Measurements from ENCODE around the gene DLX4.

The DLX4 gene

DNA sequence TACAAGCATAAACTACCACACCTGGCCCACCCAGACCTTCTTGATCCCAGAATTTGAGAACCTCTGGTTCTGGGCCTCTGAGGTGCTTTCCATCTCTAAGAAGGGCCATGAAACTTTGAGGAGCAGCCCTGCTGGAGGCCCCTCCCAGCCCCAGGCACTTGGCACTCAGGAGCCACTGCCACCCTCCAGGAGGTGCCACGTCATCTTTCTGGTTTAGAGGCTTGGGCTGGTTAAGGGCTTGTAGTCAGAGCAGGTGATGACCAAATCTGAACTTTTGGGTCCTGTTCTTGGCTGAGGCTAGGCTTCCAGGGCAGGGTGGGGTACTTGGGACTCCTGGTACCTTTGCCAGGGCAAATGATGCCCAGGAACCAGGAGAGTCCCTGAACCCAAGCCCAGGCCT is 13.8 kb upstream of the DLX4 start:
- Histone ChIP-seq H3K9me3 (no peaks in the 10 kb centered on the region), H3K27me3 (ENCODE audit: low read depth) (no peaks in the 10 kb centered on the region), H3K4me1 (no peaks in the 10 kb centered on the region), H3K4me3 (no peak overlapping the region), H3K36me3 (replicated peaks) (no peaks in the 10 kb centered on the region)
- DNase-seq (ENCODE audit: low spot score in 2 of 2) = no peak
- in situ Hi-C loops (cut with MboI; ENCODE audit: low sequenced_read_pairs) = no loop called here

DNA sequence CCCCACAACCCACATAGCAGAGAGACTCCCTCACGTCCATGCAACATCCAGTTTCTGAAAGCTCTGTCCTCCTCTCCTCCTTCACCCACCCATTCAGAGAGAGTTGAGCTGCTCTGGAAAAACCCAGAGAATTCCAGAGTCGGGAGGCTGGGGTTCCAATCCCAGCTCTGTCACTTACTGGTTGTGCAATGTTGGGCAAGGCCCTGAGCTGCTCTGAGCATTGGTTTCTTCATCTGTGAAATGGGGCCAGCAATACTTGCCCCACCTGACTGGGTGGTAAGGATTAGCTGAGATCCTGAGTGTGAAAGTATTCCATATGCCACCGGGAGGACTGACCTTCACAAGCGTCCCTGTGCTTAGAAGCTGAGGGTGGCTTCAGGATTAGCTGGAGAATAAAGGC is 12.2 kb upstream of the DLX4 start:
- no peaks in the 10 kb centered on the region for H3K9me3 ChIP-seq
- no peak overlapping the region for H3K4me3 ChIP-seq
- in situ Hi-C loops (cut with MboI; ENCODE audit: low sequenced_read_pairs) = no loop called here
- H3K27me3 ChIP-seq (ENCODE audit: low read depth) = no peaks in the 10 kb centered on the region
- no peaks in the 10 kb centered on the region for H3K36me3 ChIP-seq (replicated peaks)
- H3K4me1 ChIP-seq = no peaks in the 10 kb centered on the region
- no peak for DNase-seq (ENCODE audit: low spot score in 2 of 2)

DNA sequence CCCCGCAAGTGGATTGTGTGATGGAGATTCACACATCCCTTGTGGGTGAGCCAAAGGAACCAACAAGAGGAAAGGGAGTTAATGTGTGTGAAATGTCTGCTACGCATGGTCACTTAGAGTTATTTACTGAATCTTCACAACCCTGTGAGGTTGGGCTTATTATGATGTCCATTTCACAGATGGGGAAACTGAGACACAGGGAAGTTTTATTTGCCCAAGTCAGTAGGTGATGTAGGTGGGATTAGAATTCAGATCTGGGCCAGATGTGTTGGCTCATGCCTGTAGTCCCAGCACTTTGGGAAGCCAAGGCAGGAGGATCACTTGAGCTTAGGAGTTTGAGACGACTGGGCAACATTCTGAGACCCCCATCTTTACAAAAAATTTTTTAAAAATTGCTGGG is 11.6 kb upstream of the DLX4 start:
- in situ Hi-C loops (cut with MboI; ENCODE audit: low sequenced_read_pairs) = no loop called here
- no peaks in the 10 kb centered on the region for H3K9me3 ChIP-seq
- DNase-seq (ENCODE audit: low spot score in 2 of 2) = no peak
- H3K4me3 ChIP-seq = no peak overlapping the region
- H3K27me3 ChIP-seq (ENCODE audit: low read depth) = no peaks in the 10 kb centered on the region
- H3K36me3 ChIP-seq (replicated peaks) = no peaks in the 10 kb centered on the region
- no peaks in the 10 kb centered on the region for H3K4me1 ChIP-seq

DNA sequence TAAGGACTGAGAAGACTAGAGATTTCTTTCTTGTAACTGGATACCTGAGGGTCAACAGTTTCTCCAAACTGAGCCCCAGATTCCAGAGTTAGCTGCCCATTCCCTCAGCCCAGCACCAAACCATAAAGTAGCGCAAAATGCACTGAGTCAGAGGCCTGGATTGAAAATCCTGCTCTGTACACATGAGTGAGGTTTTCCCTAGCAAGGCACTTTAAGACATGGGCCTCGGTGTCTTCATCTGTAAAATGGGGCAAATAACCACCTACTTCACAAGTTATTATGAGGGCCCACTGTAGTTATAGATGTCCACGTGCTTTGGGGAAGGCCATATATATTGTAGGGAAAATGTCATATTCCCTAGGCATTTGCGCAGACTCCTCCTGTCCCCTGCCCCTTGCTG is 10.3 kb upstream of the DLX4 start:
- no peaks in the 10 kb centered on the region for H3K36me3 ChIP-seq (replicated peaks)
- DNase-seq (ENCODE audit: low spot score in 2 of 2) = no peak
- H3K27me3 ChIP-seq (ENCODE audit: low read depth) = no peaks in the 10 kb centered on the region
- in situ Hi-C loops (cut with MboI; ENCODE audit: low sequenced_read_pairs) = no loop called here
- no peak overlapping the region for H3K4me3 ChIP-seq
- H3K4me1 ChIP-seq = no peaks in the 10 kb centered on the region
- H3K9me3 ChIP-seq = no peaks in the 10 kb centered on the region

DNA sequence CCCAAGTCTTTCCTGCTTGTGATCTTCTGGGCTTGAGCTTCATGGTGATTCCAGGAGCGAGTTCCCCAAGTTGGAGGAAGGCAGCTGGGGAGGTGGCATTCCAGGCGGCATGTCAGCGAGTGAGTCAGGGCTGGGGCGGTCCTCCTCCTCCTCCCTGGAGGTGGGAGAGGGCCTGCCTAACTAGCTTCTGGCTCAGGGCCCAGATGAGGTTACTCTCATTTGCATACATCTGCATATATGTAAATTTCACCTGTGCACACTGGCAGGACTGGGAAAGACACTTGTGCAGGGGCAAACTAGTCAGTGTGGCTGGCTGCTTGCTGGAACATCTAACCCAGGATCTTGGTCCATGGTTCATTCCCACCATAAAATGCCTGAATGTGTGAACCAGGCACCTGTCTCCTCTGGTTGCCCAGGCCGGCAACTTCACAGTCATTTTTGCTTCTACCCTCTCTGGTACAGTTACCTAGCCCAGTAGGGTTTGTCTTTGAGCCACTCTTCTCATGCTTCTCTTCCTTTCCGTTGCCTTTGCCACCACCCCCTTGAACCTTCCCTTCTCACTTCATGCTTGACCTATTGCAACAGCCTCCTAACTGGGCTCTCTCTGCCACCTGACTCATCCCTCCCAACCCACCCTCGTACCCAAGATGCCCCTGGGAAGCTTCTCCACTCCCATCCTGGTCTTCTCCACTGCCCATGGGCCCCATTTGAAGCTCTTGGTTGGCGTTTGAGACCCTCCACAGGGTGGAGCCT is 9.6 kb upstream of the DLX4 start:
- H3K36me3 ChIP-seq (replicated peaks) = no peaks in the 10 kb centered on the region
- no peak for DNase-seq (ENCODE audit: low spot score in 2 of 2)
- H3K27me3 ChIP-seq (ENCODE audit: low read depth) = no peaks in the 10 kb centered on the region
- in situ Hi-C loops (cut with MboI; ENCODE audit: low sequenced_read_pairs) = no loop called here
- no peak overlapping the region for H3K4me3 ChIP-seq
- no peaks in the 10 kb centered on the region for H3K9me3 ChIP-seq
- no peaks in the 10 kb centered on the region for H3K4me1 ChIP-seq

DNA sequence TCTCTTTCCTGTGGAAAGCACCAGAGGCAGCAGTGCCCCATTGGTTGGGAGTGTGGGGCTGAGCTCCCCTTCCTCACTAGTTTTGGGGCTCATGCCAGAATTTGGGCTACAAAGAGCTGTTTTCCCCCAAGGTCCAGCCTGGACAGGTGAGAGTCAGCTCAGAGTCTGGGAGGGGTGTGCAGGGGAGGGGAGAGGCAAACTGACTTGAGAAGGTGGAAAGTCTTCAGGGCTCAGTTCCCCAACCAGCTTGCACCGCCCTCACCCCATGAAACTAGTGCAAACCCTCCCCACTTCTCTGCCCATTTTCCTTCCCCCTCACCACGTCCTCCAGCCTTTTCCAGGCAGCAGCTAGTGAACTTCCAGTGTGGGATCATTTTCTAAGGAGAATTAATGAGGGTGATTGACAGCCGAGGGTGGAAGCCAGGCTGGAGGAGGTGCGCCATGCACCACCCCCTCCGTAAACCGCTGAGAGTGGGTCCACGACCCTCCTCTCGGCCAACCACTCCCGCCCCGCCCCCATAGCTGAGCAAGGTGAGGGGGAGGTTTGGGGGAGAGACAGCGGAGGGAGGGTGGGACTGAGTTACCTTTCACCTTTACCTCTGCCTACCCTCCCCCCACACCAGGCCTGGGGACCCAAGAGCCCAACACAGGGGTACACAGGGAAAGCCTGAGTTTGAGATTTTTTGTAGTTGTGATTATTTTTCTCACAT is 6.2 kb upstream of the DLX4 start:
- no peaks in the 10 kb centered on the region for H3K4me1 ChIP-seq
- no peak overlapping the region for H3K4me3 ChIP-seq
- in situ Hi-C loops (cut with MboI; ENCODE audit: low sequenced_read_pairs) = no loop called here
- H3K36me3 ChIP-seq (replicated peaks) = no peaks in the 10 kb centered on the region
- H3K9me3 ChIP-seq = no peaks in the 10 kb centered on the region
- no peak for DNase-seq (ENCODE audit: low spot score in 2 of 2)
- peaks cover 13% of the 10 kb centered on the region for H3K27me3 ChIP-seq (ENCODE audit: low read depth)

DNA sequence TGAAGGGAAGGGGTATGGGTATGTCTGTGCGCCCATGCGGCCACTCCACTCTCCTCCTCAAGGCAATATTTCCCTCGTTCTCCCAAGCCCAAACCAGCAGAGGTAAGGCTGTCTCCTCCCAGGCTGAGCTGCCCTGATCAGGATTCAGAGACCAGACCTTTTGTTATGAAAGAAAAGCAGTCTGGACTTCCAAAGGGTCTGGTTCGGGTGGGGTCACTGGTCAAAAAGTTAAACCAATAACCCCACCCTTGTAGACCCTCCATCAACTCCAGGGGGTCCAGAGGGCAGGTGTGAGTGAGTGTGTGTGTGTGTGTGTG is 5.7 kb upstream of the DLX4 start:
- no peak for DNase-seq (ENCODE audit: low spot score in 2 of 2)
- Histone ChIP-seq H3K4me3 (no peak overlapping the region), H3K36me3 (replicated peaks) (no peaks in the 10 kb centered on the region), H3K4me1 (no peaks in the 10 kb centered on the region), H3K27me3 (ENCODE audit: low read depth) (peaks cover 13% of the 10 kb centered on the region), H3K9me3 (no peaks in the 10 kb centered on the region)
- in situ Hi-C loops (cut with MboI; ENCODE audit: low sequenced_read_pairs) = no loop called here

DNA sequence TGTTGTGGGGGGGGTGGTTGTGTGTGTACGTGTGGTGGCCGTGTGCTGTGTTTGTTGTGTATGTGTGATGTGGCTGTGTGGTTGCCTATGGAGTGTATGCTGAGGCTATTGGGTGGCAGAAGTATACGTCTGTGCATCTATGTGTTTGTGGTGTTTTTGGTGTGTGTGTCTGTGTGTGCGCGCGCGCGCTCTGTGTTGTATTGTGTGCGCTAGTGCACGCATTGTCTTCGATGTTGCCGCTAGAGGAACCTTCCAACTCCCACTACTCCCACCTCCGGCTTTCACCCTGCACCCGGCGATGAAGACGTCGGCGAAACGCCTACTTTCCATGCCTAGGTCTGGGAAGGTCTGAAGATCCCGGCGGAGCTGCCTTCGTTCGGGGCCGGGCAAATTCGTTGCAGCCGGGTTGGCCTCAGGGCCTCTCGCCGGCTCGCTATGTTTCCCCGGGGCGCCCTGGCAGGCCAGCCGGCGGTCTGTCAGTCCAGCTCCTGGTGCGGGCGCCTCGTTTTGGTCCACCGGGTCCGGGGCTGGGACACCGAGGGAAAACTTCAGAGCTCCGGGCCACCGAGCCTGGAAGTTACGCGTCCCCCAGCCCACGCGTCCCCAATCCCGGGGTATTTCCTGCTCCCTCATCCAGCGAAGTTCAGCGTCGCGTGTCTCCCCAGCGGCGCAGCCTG is 5.2 kb upstream of the DLX4 start:
- Histone ChIP-seq H3K4me3 (no peak overlapping the region), H3K36me3 (replicated peaks) (no peaks in the 10 kb centered on the region), H3K9me3 (no peaks in the 10 kb centered on the region), H3K4me1 (no peaks in the 10 kb centered on the region), H3K27me3 (ENCODE audit: low read depth) (peaks cover 13% of the 10 kb centered on the region)
- in situ Hi-C loops (cut with MboI; ENCODE audit: low sequenced_read_pairs) = no loop called here
- no peak for DNase-seq (ENCODE audit: low spot score in 2 of 2)

DNA sequence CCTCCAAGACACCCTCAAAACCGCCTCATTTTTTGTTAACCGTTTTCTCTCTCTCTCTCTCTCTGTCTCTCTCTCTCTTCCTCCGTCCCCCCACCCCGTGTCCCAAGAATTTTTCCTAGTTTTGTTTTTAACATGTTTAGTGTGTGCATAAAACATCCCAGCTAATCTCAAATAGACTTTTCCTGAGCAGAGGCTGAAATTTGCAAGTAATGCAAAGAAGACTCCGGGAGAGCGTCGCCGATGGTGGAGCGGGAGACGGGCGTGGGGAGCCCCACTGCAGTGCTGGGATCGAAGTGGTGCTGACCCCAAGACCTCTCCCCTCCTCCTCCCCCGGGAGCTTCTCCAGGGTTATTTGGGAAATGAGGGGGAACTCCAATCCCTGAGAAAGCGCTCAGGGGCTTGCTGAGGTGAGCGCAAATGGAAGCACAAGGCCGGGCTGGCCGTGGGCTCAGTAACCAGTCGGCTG is 4.7 kb upstream of the DLX4 start:
- Histone ChIP-seq H3K4me1 (no peaks in the 10 kb centered on the region; the same call in 1 of the 2 replicates), H3K36me3 (replicated peaks) (no peaks in the 10 kb centered on the region), H3K9me3 (no peaks in the 10 kb centered on the region), H3K4me3 (no peak overlapping the region), H3K27me3 (ENCODE audit: low read depth) (peaks cover 13% of the 10 kb centered on the region)
- in situ Hi-C loops (cut with MboI; ENCODE audit: low sequenced_read_pairs) = no loop called here
- no peak for DNase-seq (ENCODE audit: low spot score in 2 of 2)

DNA sequence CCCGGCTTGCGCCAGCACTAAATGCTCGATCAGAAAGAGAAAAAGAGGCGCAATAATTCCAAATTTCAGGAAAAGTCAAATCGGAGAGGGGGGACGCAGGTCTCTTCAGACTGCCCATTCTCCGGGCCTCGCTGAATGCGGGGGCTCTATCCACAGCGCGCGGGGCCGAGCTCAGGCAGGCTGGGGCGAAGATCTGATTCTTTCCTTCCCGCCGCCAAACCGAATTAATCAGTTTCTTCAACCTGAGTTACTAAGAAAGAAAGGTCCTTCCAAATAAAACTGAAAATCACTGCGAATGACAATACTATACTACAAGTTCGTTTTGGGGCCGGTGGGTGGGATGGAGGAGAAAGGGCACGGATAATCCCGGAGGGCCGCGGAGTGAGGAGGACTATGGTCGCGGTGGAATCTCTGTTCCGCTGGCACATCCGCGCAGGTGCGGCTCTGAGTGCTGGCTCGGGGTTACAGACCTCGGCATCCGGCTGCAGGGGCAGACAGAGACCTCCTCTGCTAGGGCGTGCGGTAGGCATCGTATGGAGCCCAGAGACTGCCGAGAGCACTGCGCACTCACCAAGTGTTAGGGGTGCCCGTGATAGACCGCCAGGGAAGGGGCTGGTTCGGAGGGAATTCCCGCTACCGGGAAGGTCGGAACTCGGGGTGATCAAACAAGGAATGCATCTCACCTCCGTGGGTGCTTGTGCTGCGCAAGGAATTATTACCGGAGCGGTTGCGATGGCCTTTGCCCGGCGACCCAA is 4.0 kb upstream of the DLX4 start:
- H3K27me3 ChIP-seq (ENCODE audit: low read depth) = peaks cover 13% of the 10 kb centered on the region
- in situ Hi-C loops (cut with MboI; ENCODE audit: low sequenced_read_pairs) = no loop called here
- no peaks in the 10 kb centered on the region; the same call in 1 of the 2 replicates for H3K4me1 ChIP-seq
- no peaks in the 10 kb centered on the region for H3K36me3 ChIP-seq (replicated peaks)
- H3K9me3 ChIP-seq = no peaks in the 10 kb centered on the region
- DNase-seq (ENCODE audit: low spot score in 2 of 2) = no peak
- H3K4me3 ChIP-seq = no peak overlapping the region

DNA sequence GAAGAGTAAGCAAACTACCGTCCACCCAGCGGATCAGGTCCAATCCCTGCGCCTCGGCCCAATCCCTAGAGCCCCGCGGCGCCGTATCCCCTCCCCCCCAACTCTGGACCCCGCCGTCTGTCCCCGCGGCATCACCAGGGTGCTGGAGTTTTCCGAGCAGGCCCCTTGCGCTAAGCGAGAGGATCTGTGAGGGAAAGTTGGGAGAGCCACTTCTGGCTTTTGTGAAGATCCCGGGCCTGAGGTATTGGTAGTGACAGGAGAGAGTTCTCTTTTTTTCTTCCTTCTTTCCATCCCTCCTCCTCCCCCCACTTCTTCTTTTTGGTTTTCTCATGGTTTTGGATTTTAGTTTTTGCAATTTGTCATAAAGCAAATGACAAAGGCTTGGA is 3.5 kb upstream of the DLX4 start:
- H3K36me3 ChIP-seq (replicated peaks) = no peaks in the 10 kb centered on the region
- no peaks in the 10 kb centered on the region for H3K9me3 ChIP-seq
- DNase-seq (ENCODE audit: low spot score in 2 of 2) = no peak
- H3K4me3 ChIP-seq = no peak overlapping the region
- H3K4me1 ChIP-seq = no peaks in the 10 kb centered on the region; the same call in none of the 2 replicates
- in situ Hi-C loops (cut with MboI; ENCODE audit: low sequenced_read_pairs) = no loop called here
- peaks cover 13% of the 10 kb centered on the region for H3K27me3 ChIP-seq (ENCODE audit: low read depth)

DNA sequence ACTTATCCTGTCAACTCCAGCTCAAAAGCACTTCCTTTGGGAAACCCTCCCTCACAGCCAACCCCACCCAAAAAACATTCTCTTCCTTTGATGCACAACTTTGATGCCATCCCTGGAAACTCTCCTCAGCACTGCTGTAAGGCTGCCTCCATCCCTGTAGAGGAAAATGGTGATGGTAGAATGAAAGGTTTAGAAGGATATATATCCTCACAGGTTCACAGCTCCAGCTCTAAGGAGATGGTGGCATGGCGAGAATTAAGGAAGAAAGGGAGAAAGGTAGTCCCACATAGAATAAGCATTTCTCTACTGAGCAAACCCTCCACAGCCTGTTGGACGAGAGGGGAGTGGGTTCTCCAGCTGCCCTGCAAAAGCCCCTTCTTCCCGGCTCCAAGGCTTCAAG is 2.2 kb upstream of the DLX4 start:
- no peak for DNase-seq (ENCODE audit: low spot score in 2 of 2)
- H3K4me1 ChIP-seq = peaks cover 6% of the 10 kb centered on the region
- H3K4me3 ChIP-seq = no peak overlapping the region
- H3K9me3 ChIP-seq = no peaks in the 10 kb centered on the region
- no peaks in the 10 kb centered on the region for H3K36me3 ChIP-seq (replicated peaks)
- in situ Hi-C loops (cut with MboI; ENCODE audit: low sequenced_read_pairs) = no loop called here
- peaks cover 17% of the 10 kb centered on the region for H3K27me3 ChIP-seq (ENCODE audit: low read depth)

DNA sequence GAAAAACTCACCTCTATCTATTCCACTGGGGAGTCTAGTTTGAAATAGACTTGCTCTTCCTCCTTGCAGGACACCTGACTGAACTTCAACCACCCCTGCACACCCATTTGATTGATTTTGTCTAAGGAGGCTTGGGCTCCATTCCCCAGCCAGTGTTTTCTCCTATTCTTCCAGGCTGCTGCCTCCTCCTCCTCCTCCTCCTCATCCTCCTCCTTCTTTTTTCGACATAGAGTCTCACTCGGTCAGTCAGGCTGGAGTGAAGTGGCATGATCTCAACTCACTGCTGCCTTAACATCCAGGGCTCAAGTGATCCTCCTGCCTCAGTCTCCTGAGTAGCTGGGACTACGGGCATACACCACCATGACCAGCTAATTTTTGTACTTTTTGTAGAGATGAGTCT is 1.8 kb upstream of the DLX4 start:
- Histone ChIP-seq H3K4me3 (no peak overlapping the region), H3K27me3 (ENCODE audit: low read depth) (peaks cover 17% of the 10 kb centered on the region), H3K36me3 (replicated peaks) (no peaks in the 10 kb centered on the region), H3K9me3 (no peaks in the 10 kb centered on the region), H3K4me1 (peaks cover 6% of the 10 kb centered on the region)
- in situ Hi-C loops (cut with MboI; ENCODE audit: low sequenced_read_pairs) = no loop called here
- no peak for DNase-seq (ENCODE audit: low spot score in 2 of 2)

Measured in HAP-1 (cell line).